Nephron progenitor cell (in vitro differentiated cells): Measurements from ENCODE around the gene RNF41.

ENCODE experiments used
- DNase-seq: peaks from one replicate; pipeline ENCODE4 v3.0.0; 2021
- H3K27ac Mint-ChIP-seq: 2 replicates; pipeline ENCODE4 v1.8.0; 2021; ENCODE audit warnings: mild to moderate bottlenecking, moderate library complexity, mixed read lengths
- H3K27me3 Mint-ChIP-seq: 2 replicates; pipeline ENCODE4 v1.8.0; 2021; ENCODE audit warnings: mild to moderate bottlenecking, low read depth, mixed read lengths; ENCODE audit not compliant: poor library complexity
- H3K36me3 Mint-ChIP-seq: 2 replicates; pipeline ENCODE4 v1.8.0; 2021; ENCODE audit warnings: low read depth, mixed read lengths
- H3K4me1 Mint-ChIP-seq: 2 replicates; pipeline ENCODE4 v1.8.0; 2021; ENCODE audit warnings: mixed read lengths
- H3K4me3 Mint-ChIP-seq: 2 replicates; pipeline ENCODE4 v1.8.0; 2021; ENCODE audit warnings: mild to moderate bottlenecking, moderate library complexity, mixed read lengths
- H3K9me3 Mint-ChIP-seq: 2 replicates; pipeline ENCODE4 v1.8.0; 2021; ENCODE audit warnings: mild to moderate bottlenecking, moderate library complexity, mixed read lengths
- CTCF ChIP-seq: fragments of 200-600 bp; sonication (generic); IDR thresholded peaks from 2 replicates; pipeline ENCODE4 v1.5.0; 2021; ENCODE audit warnings: antibody characterized with exemption

Gene RNF41

DNA sequence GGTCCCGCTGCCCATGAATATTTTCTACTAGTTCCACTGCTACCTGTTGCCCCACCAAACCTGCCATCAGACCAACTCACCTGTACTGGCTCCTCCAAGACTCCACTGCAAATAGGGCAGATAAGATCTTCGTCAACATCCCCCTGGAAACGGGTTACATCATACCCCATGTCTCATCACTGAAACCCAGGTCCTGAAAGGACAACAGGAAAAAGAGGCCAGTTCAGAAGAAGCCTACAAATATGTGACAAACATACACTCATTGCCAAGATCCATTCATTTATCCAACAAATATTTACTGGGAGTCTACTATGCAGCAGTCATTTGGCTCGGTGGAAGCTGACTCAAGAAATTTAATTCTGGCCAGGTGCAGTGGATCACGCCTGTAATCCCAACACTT lies 7.8 kb downstream of the RNF41 start:
- Mint-ChIP-seq H3K36me3 (peaks cover 78% of the 10 kb centered on the region), H3K27me3 (no peaks in the 10 kb centered on the region), H3K4me3 (no peak overlapping the region), H3K4me1 (no peaks in the 10 kb centered on the region), H3K9me3 (peaks cover 11% of the 10 kb centered on the region), H3K27ac (no peak overlapping the region)
- no peak for TF ChIP-seq CTCF
- DNase-seq = no peak

DNA sequence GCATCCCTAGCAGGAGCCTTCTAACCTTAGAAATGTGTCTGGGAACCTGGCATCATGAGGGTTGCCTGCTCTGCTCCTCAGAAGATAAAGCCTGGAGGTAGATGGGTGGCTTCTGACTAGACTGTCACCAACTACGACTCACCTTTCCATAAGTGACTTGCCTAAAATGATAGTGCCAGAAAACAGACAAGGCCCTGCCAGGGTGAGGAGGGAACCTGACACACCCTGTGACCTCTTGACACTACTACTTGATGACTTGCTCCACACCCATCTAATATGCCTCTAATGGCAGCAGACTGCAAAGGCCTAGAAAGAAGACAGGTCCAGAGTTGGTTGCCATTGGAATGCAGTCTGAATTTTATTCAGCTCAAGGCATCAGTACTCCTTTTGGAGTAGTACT lies 9.4 kb downstream of the RNF41 start:
- TF ChIP-seq CTCF = no peak
- Mint-ChIP-seq H3K27me3 (no peaks in the 10 kb centered on the region), H3K4me1 (no peaks in the 10 kb centered on the region), H3K9me3 (peaks cover 9% of the 10 kb centered on the region), H3K27ac (no peak overlapping the region), H3K36me3 (peaks cover 83% of the 10 kb centered on the region), H3K4me3 (no peak overlapping the region)
- DNase-seq = no peak

DNA sequence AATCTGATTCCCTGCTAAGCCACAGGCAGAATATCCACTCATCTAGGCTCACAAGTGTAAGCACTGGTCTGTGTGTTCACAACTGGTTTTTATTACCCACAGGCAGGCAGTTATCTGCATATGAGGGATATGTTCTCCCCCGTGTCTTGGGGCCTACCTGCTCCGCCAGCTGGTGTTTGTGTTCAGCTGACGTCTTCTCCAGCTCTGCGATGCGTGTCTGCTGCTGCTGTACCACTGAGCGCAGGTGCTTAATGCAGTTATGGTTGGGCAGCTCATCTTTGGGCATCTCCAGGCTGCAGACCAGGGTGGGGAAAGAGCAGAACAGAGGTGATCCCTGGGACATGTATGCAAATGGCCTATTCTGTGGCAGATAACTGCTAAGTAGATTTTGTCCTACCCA lies 13.7 kb downstream of the RNF41 start:
- Mint-ChIP-seq H3K27me3 (no peaks in the 10 kb centered on the region), H3K36me3 (peaks cover 67% of the 10 kb centered on the region)

DNA sequence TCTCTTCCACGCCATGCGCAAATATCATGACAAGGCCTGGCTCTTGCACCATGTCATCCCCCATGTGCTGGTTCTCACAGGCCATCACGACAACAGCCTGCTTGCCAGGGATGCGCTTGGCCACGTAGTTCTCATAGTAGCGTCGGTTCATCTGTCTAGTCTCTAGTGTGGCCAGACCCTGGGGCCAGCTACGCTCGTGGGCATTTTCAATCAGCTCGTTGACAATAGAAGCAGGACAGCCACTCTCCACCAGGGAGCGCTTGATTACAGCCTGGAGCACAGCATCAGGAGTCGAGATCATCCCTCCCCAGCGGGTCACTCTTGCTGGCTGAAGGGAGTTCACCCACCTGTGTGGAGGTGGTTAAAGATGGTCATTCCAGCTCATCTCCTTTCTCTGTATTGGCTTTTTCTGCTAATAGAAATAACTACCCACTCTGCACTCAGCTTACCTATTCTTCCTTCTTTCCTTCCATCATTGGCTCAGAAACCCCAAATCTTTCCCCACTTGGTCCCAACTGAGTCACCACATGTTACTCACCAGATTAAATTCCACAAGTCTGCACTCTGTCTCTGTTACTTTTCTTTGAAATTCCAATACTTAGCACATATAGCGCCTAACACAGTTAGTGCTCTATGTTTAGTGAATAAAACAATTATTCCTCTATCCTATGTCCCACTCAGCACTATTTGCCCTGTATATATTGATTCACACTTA lies 15.1 kb downstream of the RNF41 start:
- H3K4me1 Mint-ChIP-seq = no peaks in the 10 kb centered on the region
- H3K4me3 Mint-ChIP-seq = no peak overlapping the region
- peak; percentile 58 for DNase-seq
- no peaks in the 10 kb centered on the region for H3K9me3 Mint-ChIP-seq
- peak; percentile 54 for TF ChIP-seq CTCF
- H3K27ac Mint-ChIP-seq = peak overlapping the region; percentile 5
- no peaks in the 10 kb centered on the region for H3K27me3 Mint-ChIP-seq
- peaks cover 56% of the 10 kb centered on the region for H3K36me3 Mint-ChIP-seq

More for the DNA sequence above, 13.7 kb downstream of the RNF41 start:
- DNase-seq = no peak
- TF ChIP-seq CTCF = no peak
- H3K27ac Mint-ChIP-seq = no peak overlapping the region
- no peak overlapping the region for H3K4me3 Mint-ChIP-seq
- H3K9me3 Mint-ChIP-seq = no peaks in the 10 kb centered on the region
- H3K4me1 Mint-ChIP-seq = no peaks in the 10 kb centered on the region

DNA sequence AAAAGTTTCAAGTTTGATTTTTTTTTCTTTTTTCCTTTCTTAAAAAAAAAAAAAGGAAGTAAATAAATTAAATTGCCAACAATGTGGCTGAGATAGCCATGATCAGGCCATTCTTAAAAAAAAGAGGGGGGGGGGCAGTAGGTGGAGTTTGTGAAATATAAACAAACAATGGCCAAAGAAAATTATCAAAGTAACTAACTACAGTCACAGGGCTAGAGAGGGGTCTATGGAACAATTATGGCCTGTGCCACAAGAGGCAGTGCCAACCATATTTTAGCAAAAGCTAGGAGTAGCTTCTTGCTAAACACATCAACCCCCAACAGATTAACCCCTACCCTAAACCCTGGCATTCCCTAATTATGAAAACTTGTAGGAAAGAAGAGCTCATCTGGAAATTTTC lies 16.3 kb downstream of the RNF41 start:
- TF ChIP-seq CTCF = no peak
- Mint-ChIP-seq H3K36me3 (peaks cover 44% of the 10 kb centered on the region), H3K27ac (no peak overlapping the region)

GRCh38 chr12:56204275-56204674 lies 17.4 kb downstream of the RNF41 start:
- H3K27ac Mint-ChIP-seq = no peak overlapping the region
- no peak for TF ChIP-seq CTCF
- no peak overlapping the region for H3K4me3 Mint-ChIP-seq
- peaks cover 33% of the 10 kb centered on the region for H3K36me3 Mint-ChIP-seq
- DNase-seq = no peak
- no peaks in the 10 kb centered on the region for H3K9me3 Mint-ChIP-seq
- H3K27me3 Mint-ChIP-seq = no peaks in the 10 kb centered on the region
- H3K4me1 Mint-ChIP-seq = no peaks in the 10 kb centered on the region

More for the DNA sequence above, 16.3 kb downstream of the RNF41 start:
- Mint-ChIP-seq H3K9me3 (no peaks in the 10 kb centered on the region), H3K27me3 (no peaks in the 10 kb centered on the region), H3K4me3 (no peak overlapping the region), H3K4me1 (no peaks in the 10 kb centered on the region)
- no peak for DNase-seq
